ENCODE results near the gene OR51B4. TPM values are rescaled to one million over a fixed set of nuclear protein-coding genes. Genes with fewer than 3 reads are reported as not detected.

OR51B4 gene
- total RNA-seq, 1 donor from 2014 or later, result not detected

GRCh38 chr11:5348551-5349194, 46.9 kb upstream of the OR51B4 start:
- Histone ChIP-seq H3F3A (ENCODE audit: low read depth) (no peaks in the 10 kb centered on the region), H3K27ac (no peak overlapping the region), H3K4me1 (no peaks in the 10 kb centered on the region), H3K9ac (no peak overlapping the region), H3K36me3 (no peaks in the 10 kb centered on the region), H3K27me3 (no peaks in the 10 kb centered on the region), H3K4me3 (no peak overlapping the region), H4K20me1 (ENCODE audit: low read depth) (no peaks in the 10 kb centered on the region), H3K4me2 (no peak overlapping the region), H3K9me3 (ENCODE audit: low read depth) (no peaks in the 10 kb centered on the region), H3K79me2 (ENCODE audit: low read depth) (no peaks in the 10 kb centered on the region), H2AFZ (replicated peaks) (no peak overlapping the region)
- H3K4me1 Mint-ChIP-seq, result peaks cover 3% of the 10 kb centered on the region
- no peaks in the 10 kb centered on the region for H3K36me3 Mint-ChIP-seq
- TF ChIP-seq CTCF (IDR thresholded peaks at IDR 0.05), result no peak
- no peak for TF ChIP-seq EZH2 (IDR thresholded peaks at IDR 0.05)
- TF ChIP-seq EZH2phosphoT487 (IDR thresholded peaks at IDR 0.05), result no peak
- no peak for DNase-seq (ENCODE audit: low spot score)
- H3K27ac Mint-ChIP-seq, result no peak overlapping the region
- H3K27me3 Mint-ChIP-seq (ENCODE audit: insufficient read depth, low read depth), result no peaks in the 10 kb centered on the region
- H3K9me3 Mint-ChIP-seq, result no peaks in the 10 kb centered on the region
- H3K4me3 Mint-ChIP-seq, result no peak overlapping the region

- Histone ChIP-seq H3K4me1 (no peaks in the 10 kb centered on the region), H3K4me3 (no peak overlapping the region), H3K79me2 (ENCODE audit: low read depth) (no peaks in the 10 kb centered on the region), H3K27me3 (no peaks in the 10 kb centered on the region), H3K27ac (no peak overlapping the region), H3K36me3 (no peaks in the 10 kb centered on the region), H3K9ac (no peak overlapping the region), H3K4me2 (no peak overlapping the region), H3F3A (ENCODE audit: low read depth) (no peaks in the 10 kb centered on the region), H3K9me3 (ENCODE audit: low read depth) (no peaks in the 10 kb centered on the region), H2AFZ (replicated peaks) (no peak overlapping the region), H4K20me1 (ENCODE audit: low read depth) (no peaks in the 10 kb centered on the region)
- DNase-seq (ENCODE audit: low spot score), result no peak
- H3K27ac Mint-ChIP-seq, result no peak overlapping the region
- no peak overlapping the region for H3K4me3 Mint-ChIP-seq
- TF ChIP-seq CTCF (IDR thresholded peaks at IDR 0.05) (no peak), EZH2 (IDR thresholded peaks at IDR 0.05) (no peak), EZH2phosphoT487 (IDR thresholded peaks at IDR 0.05) (no peak)
- no peaks in the 10 kb centered on the region for H3K9me3 Mint-ChIP-seq
- peaks cover 3% of the 10 kb centered on the region for H3K4me1 Mint-ChIP-seq
- H3K27me3 Mint-ChIP-seq (ENCODE audit: insufficient read depth, low read depth), result no peaks in the 10 kb centered on the region
- H3K36me3 Mint-ChIP-seq, result no peaks in the 10 kb centered on the region
Observed at GRCh38 chr11:5345831-5346230, 44.1 kb upstream of the OR51B4 start.

GRCh38 chr11:5343474-5344335, 42.0 kb upstream of the OR51B4 start, which contains the start of gene OR51B5:
OR51B5 (minus strand) TSS chr11:5343524; CDS start chr11:5343524, 0 bp downstream.
- Histone ChIP-seq H3K27me3 (no peaks in the 10 kb centered on the region), H3K9ac (no peak within 1 kb of the TSS), H3F3A (ENCODE audit: low read depth) (no peaks in the 10 kb centered on the region), H4K20me1 (ENCODE audit: low read depth) (no peaks in the 10 kb centered on the region), H3K36me3 (no peaks in the 10 kb centered on the region), H2AFZ (replicated peaks) (no peak within 1 kb of the TSS), H3K79me2 (ENCODE audit: low read depth) (no peaks in the 10 kb centered on the region), H3K4me2 (no peak within 1 kb of the TSS), H3K4me3 (no peak within 1 kb of the TSS), H3K4me1 (no peaks in the 10 kb centered on the region), H3K9me3 (ENCODE audit: low read depth) (no peaks in the 10 kb centered on the region), H3K27ac (no peak within 1 kb of the TSS)
- Mint-ChIP-seq H3K4me1 (peaks cover 3% of the 10 kb centered on the region), H3K9me3 (no peaks in the 10 kb centered on the region), H3K36me3 (no peaks in the 10 kb centered on the region), H3K4me3 (no peak within 1 kb of the TSS), H3K27ac (no peak within 1 kb of the TSS), H3K27me3 (ENCODE audit: insufficient read depth, low read depth) (no peaks in the 10 kb centered on the region)
- DNase-seq (ENCODE audit: low spot score), result no peak
- TF ChIP-seq EZH2phosphoT487 (IDR thresholded peaks at IDR 0.05) (no peak), CTCF (IDR thresholded peaks at IDR 0.05) (no peak), EZH2 (IDR thresholded peaks at IDR 0.05) (no peak)
